HepG2 (cell line): ENCODE data around the gene HS3ST2. TPM values are rescaled to one million over a fixed set of nuclear protein-coding genes. Genes with fewer than 3 reads are reported as not detected.

Source experiments
- ARID2 ChIP-seq: sonication (generic); formaldehyde crosslinking; IDR thresholded peaks from 2 replicates; pipeline ENCODE4 v1.8.1; 2022; ENCODE audit warnings: mild to moderate bottlenecking, missing genetic modification reagents, borderline replicate concordance
- ATF3 ChIP-seq: sonication (generic); formaldehyde crosslinking; IDR thresholded peaks from 2 replicates; pipeline ENCODE4 v1.4.0; 2020; ENCODE audit warnings: missing genetic modification reagents
- FOXP4 ChIP-seq: sonication (generic); formaldehyde crosslinking; IDR thresholded peaks from 2 replicates; pipeline ENCODE4 v1.4.0; 2020; ENCODE audit warnings: missing genetic modification reagents
- GLMP ChIP-seq: sonication (generic); formaldehyde crosslinking; IDR thresholded peaks from 2 replicates; pipeline ENCODE4 v1.9.0; 2021; ENCODE audit warnings: missing genetic modification reagents, mild to moderate bottlenecking, borderline replicate concordance
- HINFP ChIP-seq: sonication (generic); formaldehyde crosslinking; IDR thresholded peaks from 2 replicates; pipeline ENCODE4 v1.4.0; 2020; ENCODE audit warnings: low read depth, mild to moderate bottlenecking, missing genetic modification reagents
- HNF4A ChIP-seq: sonication (generic); formaldehyde crosslinking; IDR thresholded peaks from 2 replicates; pipeline ENCODE4 v1.4.0; 2020; ENCODE audit warnings: missing genetic modification reagents
- IRF9 ChIP-seq: sonication (generic); formaldehyde crosslinking; IDR thresholded peaks from 2 replicates; pipeline ENCODE4 v1.8.0; 2022; ENCODE audit warnings: missing genetic modification reagents, mild to moderate bottlenecking, borderline replicate concordance
- MAZ ChIP-seq, 2 experiments: sonication (generic) in 1 of 2; formaldehyde crosslinking in 1 of 2; IDR thresholded peaks; 2 replicates each; pipeline versions ENCODE4 v1.5.0 to v1.6.1; 2012 to 2020; ENCODE audit warnings: low read depth in 2 of 2, mild to moderate bottlenecking in 2 of 2, borderline replicate concordance in 1 of 2, improper control_type of control experiment in 1 of 2, low read length in 1 of 2, missing genetic modification reagents in 1 of 2, moderate library complexity in 1 of 2
- THAP11 ChIP-seq: IDR thresholded peaks from 2 replicates; pipeline ENCODE4 v1.6.1; 2016; ENCODE audit warnings: missing biosample characterization, missing genetic modification reagents
- ZNF142 ChIP-seq: sonication (generic); formaldehyde crosslinking; IDR thresholded peaks from 2 replicates; pipeline ENCODE4 v1.4.0; 2020; ENCODE audit warnings: missing genetic modification reagents
- ZNF691 ChIP-seq: sonication (generic); formaldehyde crosslinking; IDR thresholded peaks from 2 replicates; pipeline ENCODE4 v1.4.0; 2020; ENCODE audit warnings: missing genetic modification reagents, low read depth, mild to moderate bottlenecking, borderline replicate concordance
- polyA plus RNA-seq, 8 experiments: library from polyadenylated mRNA; depleted of rRNA in 3 of 8; stranded (reverse) in 7 of 8; unstranded in 1 of 8; fragments of >200 nt; fragmentation: Illumina TruSeq in 4 of 8; extraction: Trizol in 4 of 8; gene quantifications; 2 replicates each; pipeline versions ENCODE4 v1.2.1 to v1.2.3, GENCODE V29; 2011 to 2016; ENCODE audit warnings: low read depth in 4 of 8, missing spikeins in 1 of 8, mixed read lengths in 1 of 8; ENCODE audit not compliant: insufficient read depth in 1 of 8
- total RNA-seq, 5 experiments: library from RNA; depleted of rRNA; stranded (reverse); fragments of >200 nt; fragmentation: Illumina TruSeq; extraction: Trizol; gene quantifications; 2 replicates each; pipeline ENCODE4 v1.2.3, GENCODE V29; 2016; ENCODE audit warnings: low read depth in 1 of 5

The HS3ST2 gene
- total and polyA plus RNA-seq, 2 of the 13 experiments (the other 11 are each of a cell fraction or from before 2014, with no cell fraction given), result not detected

- TF ChIP-seq ZNF142, result peak; percentile 80
- TF ChIP-seq ATF3, result peak; percentile 81
- peak; percentile 53; the same call in 1 of the 2 replicates for TF ChIP-seq THAP11 (CRISPR knock-in tag)
- TF ChIP-seq ARID2 (CRISPR knock-in tag), result no peak
- TF ChIP-seq IRF9, result peak; percentile 34; the same call in 1 of the 2 replicates
- no peak for TF ChIP-seq MAZ (IDR thresholded peaks at IDR 0.05; ENCODE audit: borderline replicate concordance, low read depth, low read length)
- 0 out of 2 replicates have a peak, but pooled peaks have one; percentile 57 for TF ChIP-seq MAZ (CRISPR knock-in tag; IDR thresholded peaks at IDR 0.05; ENCODE audit: low read depth)
- no peak for TF ChIP-seq HNF4A (CRISPR knock-in tag)
- no peak; the same call in 1 of the 2 replicates for TF ChIP-seq HINFP
- TF ChIP-seq GLMP (CRISPR knock-in tag), result no peak
- TF ChIP-seq FOXP4, result no peak
- peak; percentile 66; the same call in 1 of the 2 replicates for TF ChIP-seq ZNF691 (CRISPR knock-in tag)
Observed at GRCh38 chr16:22813223-22813947, 577 bp upstream of the HS3ST2 start (continued).
